Peyer's patch (tissue), 4 donors: ENCODE results near the gene PDZD2. TPM values are rescaled to one million over a fixed set of nuclear protein-coding genes. Genes with fewer than 3 reads are reported as not detected.

Experiments
- DNase-seq, 3 donors: peaks; one replicate each; pipeline ENCODE4 v3.0.0-alpha.2; 2017 to 2019
- H3K27ac ChIP-seq, 4 donors: fragments of 200-600 bp; sonication (generic); one replicate each; pipeline ENCODE4 v1.5.1; 2016 to 2019
- H3K27me3 ChIP-seq, 2 donors: fragments of 200-600 bp; sonication (generic); one replicate each; pipeline ENCODE4 v1.5.1; 2019
- H3K36me3 ChIP-seq, 3 donors: fragments of 200-600 bp; sonication (generic); one replicate each; pipeline ENCODE4 v1.5.1; 2016 to 2019
- H3K4me1 ChIP-seq, 4 donors: fragments of 200-600 bp; sonication (generic); one replicate each; pipeline ENCODE4 v1.5.1; 2016 to 2019
- H3K4me3 ChIP-seq, 4 donors: fragments of 200-600 bp; sonication (generic); 1 replicate in 3 of 4; 2 replicates in 1 of 4; pipeline ENCODE4 v1.5.1; 2016 to 2019; ENCODE audit warnings: mild to moderate bottlenecking in 1 of 4
- H3K9me3 ChIP-seq, 4 donors: fragments of 200-600 bp; sonication (generic); one replicate each; pipeline ENCODE4 v1.5.1; 2016 to 2019; ENCODE audit warnings: mild to moderate bottlenecking in 1 of 4
- CTCF ChIP-seq, 6 experiments: fragments of 450-650 bp in 4 of 6; fragments of 200-600 bp in 2 of 6; sonication (generic) in 1 of 6; IDR thresholded peaks; one replicate each; pipeline ENCODE4 v1.5.1; 2017 to 2019; ENCODE audit warnings: antibody characterized with exemption in 6 of 6, mild to moderate bottlenecking in 3 of 6, moderate library complexity in 1 of 6
- POLR2A ChIP-seq, 2 donors: fragments of 450-650 bp; IDR thresholded peaks; one replicate each; pipeline ENCODE4 v1.5.1; 2017; ENCODE audit warnings: antibody characterized with exemption in 2 of 2, mild to moderate bottlenecking in 2 of 2, moderate library complexity in 2 of 2
- total RNA-seq, 4 donors: library from RNA; depleted of rRNA; stranded (reverse); fragments of >200 nt; gene quantifications; one replicate each; pipeline ENCODE4 v1.1.0, GENCODE V29; 2016

The PDZD2 gene
- total RNA-seq, 4 donors from 2014 or later = 0.53 to 7.4 (median 3.0) TPM

DNA sequence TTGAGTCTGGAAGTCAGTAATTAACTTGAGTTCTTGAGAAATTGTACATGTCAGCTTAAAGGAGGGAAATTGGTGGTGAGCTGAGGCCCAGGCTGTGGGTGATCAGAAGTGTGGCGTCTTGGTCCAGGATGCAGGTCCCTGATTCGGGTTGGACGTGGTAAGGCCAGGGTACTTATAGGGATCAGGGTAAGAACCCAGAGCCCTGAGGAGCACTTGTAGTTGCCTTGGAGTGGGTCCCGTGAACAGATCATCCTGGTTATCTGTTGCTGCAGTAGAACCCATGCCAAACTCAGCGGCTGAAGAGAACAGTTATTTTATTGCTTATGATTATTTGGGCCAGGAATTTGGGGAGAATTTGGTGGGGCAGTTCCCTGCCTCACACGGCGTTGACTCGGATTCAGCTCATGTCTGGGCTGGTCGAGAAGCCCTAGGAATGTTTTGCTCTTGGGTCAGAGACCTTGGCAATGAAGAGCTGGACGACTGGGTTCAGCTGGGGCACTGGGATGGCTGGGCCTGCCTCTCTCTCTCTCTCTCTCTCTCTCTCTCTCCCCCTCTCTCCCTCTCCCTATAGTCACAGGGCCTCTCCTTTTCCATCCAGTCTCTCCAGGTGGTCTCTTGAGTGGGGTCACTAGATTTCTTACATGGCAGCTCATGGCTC, 73.1 kb downstream of the PDZD2 start:
- TF ChIP-seq CTCF (IDR thresholded peaks at IDR 0.05) (no peak), POLR2A (IDR thresholded peaks at IDR 0.05) (no peak)
- no peaks in the 10 kb centered on the region for H3K27me3 ChIP-seq
- H3K36me3 ChIP-seq = no peaks in the 10 kb centered on the region
- no peaks in the 10 kb centered on the region for H3K9me3 ChIP-seq
- no peak overlapping the region for H3K27ac ChIP-seq
- no peaks in the 10 kb centered on the region for H3K4me1 ChIP-seq
- no peak for DNase-seq
- H3K4me3 ChIP-seq = no peak overlapping the region

GRCh38 chr5:31717561-31717960, 78.6 kb downstream of the PDZD2 start:
- no peaks in the 10 kb centered on the region for H3K9me3 ChIP-seq
- no peak overlapping the region for H3K4me3 ChIP-seq
- H3K27ac ChIP-seq = no peak overlapping the region
- DNase-seq = no peak
- TF ChIP-seq POLR2A (IDR thresholded peaks at IDR 0.05) (no peak), CTCF (IDR thresholded peaks at IDR 0.05) (no peak)
- no peaks in the 10 kb centered on the region for H3K36me3 ChIP-seq
- no peaks in the 10 kb centered on the region for H3K27me3 ChIP-seq
- H3K4me1 ChIP-seq = no peaks in the 10 kb centered on the region

GRCh38 chr5:31720004-31720403, 81.1 kb downstream of the PDZD2 start:
- H3K27ac ChIP-seq = no peak overlapping the region
- no peaks in the 10 kb centered on the region for H3K9me3 ChIP-seq
- TF ChIP-seq CTCF (IDR thresholded peaks at IDR 0.05) = no peak
- TF ChIP-seq POLR2A (IDR thresholded peaks at IDR 0.05) = no peak
- H3K27me3 ChIP-seq = no peaks in the 10 kb centered on the region
- no peaks in the 10 kb centered on the region for H3K4me1 ChIP-seq
- H3K4me3 ChIP-seq = no peak overlapping the region
- DNase-seq = no peak
- H3K36me3 ChIP-seq = no peaks in the 10 kb centered on the region

DNA sequence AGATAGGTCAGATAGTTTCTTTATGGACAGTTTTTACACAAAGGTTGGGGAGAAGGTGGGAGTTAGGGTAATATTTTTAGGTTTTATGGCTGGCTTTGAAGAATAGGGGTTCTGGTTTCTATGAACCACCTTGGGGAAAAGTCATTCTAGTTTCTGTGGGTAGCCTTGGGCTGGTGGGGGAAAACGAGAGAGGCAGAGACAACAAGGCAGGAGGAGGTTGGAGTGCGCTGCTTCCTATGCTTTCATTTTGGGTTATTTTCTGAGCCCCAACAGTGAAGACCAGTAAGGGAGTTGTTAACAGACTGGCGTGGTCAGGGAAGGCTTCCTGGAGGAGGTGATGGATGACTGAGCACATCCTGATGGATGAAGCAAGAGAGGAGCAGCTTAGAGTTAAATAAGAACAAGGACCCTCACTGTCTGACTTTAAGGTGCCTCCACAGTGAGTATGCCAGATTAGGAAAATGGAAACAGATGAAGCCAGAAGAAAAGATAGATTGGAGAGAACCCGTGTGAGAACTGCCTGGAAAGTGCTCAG, 81.9 kb downstream of the PDZD2 start:
- H3K27ac ChIP-seq = no peak overlapping the region
- no peaks in the 10 kb centered on the region for H3K27me3 ChIP-seq
- no peaks in the 10 kb centered on the region for H3K36me3 ChIP-seq
- TF ChIP-seq POLR2A (IDR thresholded peaks at IDR 0.05) = no peak
- H3K9me3 ChIP-seq = no peaks in the 10 kb centered on the region
- no peak overlapping the region for H3K4me3 ChIP-seq
- no peaks in the 10 kb centered on the region for H3K4me1 ChIP-seq
- DNase-seq = no peak

- TF ChIP-seq CTCF (IDR thresholded peaks at IDR 0.05) = no peak
- no peak for TF ChIP-seq POLR2A (IDR thresholded peaks at IDR 0.05)
- H3K9me3 ChIP-seq = no peaks in the 10 kb centered on the region
Observed at GRCh38 chr5:31722111-31722510, 83.2 kb downstream of the PDZD2 start.

DNA sequence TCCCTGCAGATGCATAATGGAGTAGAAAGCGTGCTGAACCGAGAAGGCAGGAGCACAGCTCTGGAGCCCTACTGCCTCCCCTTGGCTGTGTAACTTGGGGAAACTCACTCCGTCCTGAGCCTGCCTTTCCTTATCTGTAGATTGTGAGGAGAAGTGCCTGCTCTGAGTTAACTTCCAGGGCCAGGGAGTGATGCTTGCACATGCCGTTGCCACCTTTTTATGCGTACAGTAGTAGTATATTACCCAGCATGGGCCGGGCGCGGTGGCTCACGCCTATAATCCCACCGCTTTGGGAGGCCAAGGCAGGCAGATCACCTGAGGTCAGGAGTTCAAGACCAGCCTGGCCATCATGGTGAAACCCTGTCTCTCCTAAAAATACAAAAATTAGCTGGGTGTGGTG, 87.1 kb downstream of the PDZD2 start:
- TF ChIP-seq POLR2A (IDR thresholded peaks at IDR 0.05) = no peak
- no peak for TF ChIP-seq CTCF (IDR thresholded peaks at IDR 0.05)
- Histone ChIP-seq H3K27me3 (no peaks in the 10 kb centered on the region), H3K36me3 (no peaks in the 10 kb centered on the region), H3K4me1 (no peaks in the 10 kb centered on the region), H3K9me3 (no peaks in the 10 kb centered on the region), H3K27ac (no peak overlapping the region), H3K4me3 (no peak overlapping the region)
- no peak for DNase-seq

More at GRCh38 chr5:31722111-31722510, 83.2 kb downstream of the PDZD2 start:
- Histone ChIP-seq H3K27ac (no peak overlapping the region), H3K36me3 (no peaks in the 10 kb centered on the region), H3K4me1 (no peaks in the 10 kb centered on the region), H3K4me3 (no peak overlapping the region), H3K27me3 (no peaks in the 10 kb centered on the region)
- DNase-seq = no peak
